ENCODE results near the gene SOX13. TPM values are rescaled to one million over a fixed set of nuclear protein-coding genes. Genes with fewer than 3 reads are reported as not detected.

Gene SOX13
- polyA plus RNA-seq, 1 donor (not counting 4 experiments of a cell fraction or from before 2014, with no cell fraction given) = 4.9 TPM

- Histone ChIP-seq H3K79me2 (ENCODE audit: control insufficient read depth, insufficient read depth, low read length) (peaks cover 9% of the 10 kb centered on the region), H3K27ac (ENCODE audit: control insufficient read depth, insufficient read depth, low read length) (no peak overlapping the region)
- no peak for FAIRE-seq
Measured at GRCh38 chr1:204087181-204087892, 14.4 kb downstream of the SOX13 start.

GRCh38 chr1:204087893-204088528, 15.1 kb downstream of the SOX13 start:
- Histone ChIP-seq H3K27ac (ENCODE audit: control insufficient read depth, insufficient read depth, low read length) (no peak overlapping the region), H3K9me3 (ENCODE audit: control insufficient read depth, low read depth, low read length) (no peaks in the 10 kb centered on the region), H3K79me2 (ENCODE audit: control insufficient read depth, insufficient read depth, low read length) (peaks cover 9% of the 10 kb centered on the region), H3K4me2 (ENCODE audit: control insufficient read depth, extremely low read depth, insufficient read depth, low read depth, low read length) (no peak overlapping the region), H3K4me1 (ENCODE audit: control insufficient read depth, extremely low read depth, insufficient read depth, low read length) (peaks cover 6% of the 10 kb centered on the region), H4K20me1 (ENCODE audit: control insufficient read depth, extremely low read depth, insufficient read depth, low read length) (no peaks in the 10 kb centered on the region), H3K36me3 (ENCODE audit: control insufficient read depth in 2 of 2, extremely low read depth in 1 of 2, insufficient read depth in 2 of 2, low read length in 2 of 2) (no peaks in the 10 kb centered on the region), H3K4me3 (ENCODE audit: control insufficient read depth in 2 of 3, extremely low read depth in 1 of 3, insufficient read depth in 2 of 3, low read depth in 1 of 3, low read length in 3 of 3) (no peak overlapping the region), H2AFZ (ENCODE audit: control insufficient read depth, low read length) (no peak overlapping the region), H3K9ac (ENCODE audit: control insufficient read depth, extremely low read depth, insufficient read depth, low read length) (no peak overlapping the region), H3K27me3 (ENCODE audit: control insufficient read depth, extremely low read depth, insufficient read depth, low read length) (no peaks in the 10 kb centered on the region), H3K9me1 (ENCODE audit: control insufficient read depth, extremely low read depth, insufficient read depth, low read length) (no peaks in the 10 kb centered on the region)
- dilution Hi-C loops (cut with MboI; ENCODE audit: extremely low pct_ligation_motif_present, low sequenced_read_pairs) = no loop called here
- DNase-seq (ENCODE audit: low read depth, low spot score) (no peak), FAIRE-seq (no peak)
- TF ChIP-seq CTCF (optimal IDR thresholded peaks at IDR 0.05 in 1 of 3, IDR thresholded peaks at IDR 0.05 in 1 of 3, conservative IDR thresholded peaks at IDR 0.05 in 1 of 3; ENCODE audit: extremely low read depth in 1 of 3, insufficient read depth in 2 of 3, low read length in 3 of 3) (no peak), EZH2 (IDR thresholded peaks at IDR 0.05; ENCODE audit: low read length) (no peak)

More at GRCh38 chr1:204087181-204087892, 14.4 kb downstream of the SOX13 start:
- H3K9me3 ChIP-seq (ENCODE audit: control insufficient read depth, low read depth, low read length) = no peaks in the 10 kb centered on the region
- TF ChIP-seq EZH2 (IDR thresholded peaks at IDR 0.05; ENCODE audit: low read length) = no peak
- H3K36me3 ChIP-seq (ENCODE audit: control insufficient read depth in 2 of 2, extremely low read depth in 1 of 2, insufficient read depth in 2 of 2, low read length in 2 of 2) = no peaks in the 10 kb centered on the region
- no peak overlapping the region for H2AFZ ChIP-seq (ENCODE audit: control insufficient read depth, low read length)
- no peak overlapping the region for H3K4me3 ChIP-seq (ENCODE audit: control insufficient read depth in 2 of 3, extremely low read depth in 1 of 3, insufficient read depth in 2 of 3, low read depth in 1 of 3, low read length in 3 of 3)
- peaks cover 6% of the 10 kb centered on the region for H3K4me1 ChIP-seq (ENCODE audit: control insufficient read depth, extremely low read depth, insufficient read depth, low read length)
- H3K9ac ChIP-seq (ENCODE audit: control insufficient read depth, extremely low read depth, insufficient read depth, low read length) = no peak overlapping the region
- no peak for DNase-seq (ENCODE audit: low read depth, low spot score)
- no peak overlapping the region for H3K4me2 ChIP-seq (ENCODE audit: control insufficient read depth, extremely low read depth, insufficient read depth, low read depth, low read length)
- no peaks in the 10 kb centered on the region for H3K27me3 ChIP-seq (ENCODE audit: control insufficient read depth, extremely low read depth, insufficient read depth, low read length)
- dilution Hi-C loops (cut with MboI; ENCODE audit: extremely low pct_ligation_motif_present, low sequenced_read_pairs) = no loop called here
- no peaks in the 10 kb centered on the region for H4K20me1 ChIP-seq (ENCODE audit: control insufficient read depth, extremely low read depth, insufficient read depth, low read length)
- no peaks in the 10 kb centered on the region for H3K9me1 ChIP-seq (ENCODE audit: control insufficient read depth, extremely low read depth, insufficient read depth, low read length)
